GM23248 (cell line): ENCODE results near the gene RELB.

Experiments
- EZH2 ChIP-seq: fragments of 200-600 bp; sonication (generic); IDR thresholded peaks from 2 replicates; pipeline ENCODE4 v1.6.1; 2018; ENCODE audit warnings: antibody characterized with exemption, mild to moderate bottlenecking; ENCODE audit not compliant: insufficient read depth, poor library complexity, severe bottlenecking
- EZH2phosphoT487 ChIP-seq: fragments of 200-600 bp; sonication (generic); IDR thresholded peaks from 2 replicates; pipeline ENCODE4 v1.6.1; 2018; ENCODE audit warnings: antibody characterized with exemption, moderate library complexity, mild to moderate bottlenecking, low read depth; ENCODE audit not compliant: insufficient read depth

- TF ChIP-seq EZH2: no peak
- no peak for TF ChIP-seq EZH2phosphoT487
Measured at GRCh38 chr19:45071969-45072790, 70.9 kb downstream of the RELB start.
